ENCODE data around the gene SLC38A10. TPM values are rescaled to one million over a fixed set of nuclear protein-coding genes. Genes with fewer than 3 reads are reported as not detected.

Gene SLC38A10
- total RNA-seq, 4 donors from 2014 or later: 24.5 to 56.5 (median 28.8) TPM

DNA sequence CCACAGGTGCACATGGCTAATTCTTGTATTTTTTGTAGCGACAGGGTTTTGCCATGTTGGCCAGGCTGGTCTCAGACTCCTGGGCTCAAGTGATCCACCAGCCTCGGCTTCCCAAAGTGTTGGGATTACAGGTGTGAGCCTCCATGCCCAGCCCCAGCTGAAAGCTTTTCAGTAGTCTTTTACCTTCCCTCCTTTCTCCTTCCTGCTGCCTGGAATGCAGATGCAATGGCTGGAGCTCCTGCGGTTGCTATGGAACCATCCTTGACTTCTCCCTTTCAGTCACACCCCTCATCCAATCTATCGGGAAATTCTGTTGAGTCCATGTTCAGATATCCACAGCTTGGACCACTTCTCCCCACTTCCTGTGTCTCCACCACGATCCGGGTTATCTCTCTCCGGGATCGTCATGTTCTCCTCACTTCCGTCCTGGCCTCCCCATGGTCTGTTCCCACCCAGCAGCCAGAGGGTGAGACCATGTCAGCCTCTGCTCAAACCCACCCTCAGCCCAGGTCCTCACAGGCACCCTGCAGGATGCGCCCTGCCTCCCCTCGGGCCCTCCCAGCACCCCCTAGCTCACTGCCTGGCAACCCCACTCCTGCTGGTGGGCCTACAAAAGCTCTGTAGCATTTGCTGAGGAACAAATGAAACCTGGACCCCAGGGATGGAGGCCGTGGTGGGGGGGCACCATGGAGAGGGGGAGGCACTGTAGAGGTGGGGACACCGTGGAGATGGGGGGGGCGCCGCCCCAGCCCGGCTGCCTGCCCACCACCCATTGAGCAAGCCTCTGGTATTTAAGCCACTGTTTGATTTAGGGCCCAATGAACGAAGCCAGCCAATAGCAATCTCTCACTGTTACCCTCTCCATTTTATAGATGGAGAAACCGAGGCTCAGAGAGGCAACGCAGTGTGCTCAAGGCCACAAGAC is 12.8 kb upstream of the SLC38A10 start:
- Histone ChIP-seq H3K4me1 (peaks cover 19 to 32% of the 10 kb centered on the region in 2 donors), H3K36me3 (no peaks in the 10 kb centered on the region), H3K27me3 (no peaks in the 10 kb centered on the region), H3K4me3 (peak overlapping the region in 2 of 4 donors; percentile 50 to 54), H3K9me3 (no peaks in the 10 kb centered on the region), H3K27ac (peak overlapping the region; percentile 79 to 88 (median 86))
- DNase-seq (no peak), ATAC-seq (no peak)
- in situ Hi-C loops (cut with MboI; ENCODE audit: low sequenced_read_pairs in 4 of 4): no loop called here
- no peak for TF ChIP-seq POLR2A (IDR thresholded peaks at IDR 0.05)
- TF ChIP-seq, protein P1, sequence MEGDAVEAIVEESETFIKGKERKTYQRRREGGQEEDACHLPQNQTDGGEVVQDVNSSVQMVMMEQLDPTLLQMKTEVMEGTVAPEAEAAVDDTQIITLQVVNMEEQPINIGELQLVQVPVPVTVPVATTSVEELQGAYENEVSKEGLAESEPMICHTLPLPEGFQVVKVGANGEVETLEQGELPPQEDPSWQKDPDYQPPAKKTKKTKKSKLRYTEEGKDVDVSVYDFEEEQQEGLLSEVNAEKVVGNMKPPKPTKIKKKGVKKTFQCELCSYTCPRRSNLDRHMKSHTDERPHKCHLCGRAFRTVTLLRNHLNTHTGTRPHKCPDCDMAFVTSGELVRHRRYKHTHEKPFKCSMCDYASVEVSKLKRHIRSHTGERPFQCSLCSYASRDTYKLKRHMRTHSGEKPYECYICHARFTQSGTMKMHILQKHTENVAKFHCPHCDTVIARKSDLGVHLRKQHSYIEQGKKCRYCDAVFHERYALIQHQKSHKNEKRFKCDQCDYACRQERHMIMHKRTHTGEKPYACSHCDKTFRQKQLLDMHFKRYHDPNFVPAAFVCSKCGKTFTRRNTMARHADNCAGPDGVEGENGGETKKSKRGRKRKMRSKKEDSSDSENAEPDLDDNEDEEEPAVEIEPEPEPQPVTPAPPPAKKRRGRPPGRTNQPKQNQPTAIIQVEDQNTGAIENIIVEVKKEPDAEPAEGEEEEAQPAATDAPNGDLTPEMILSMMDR (IDR thresholded peaks at IDR 0.05 in 4 of 5, conservative IDR thresholded peaks at IDR 0.05 in 1 of 5): no peak
- intact Hi-C loops (cut with DNase I; ENCODE audit: low total_unique reads): loop anchor here (2.0 kb wide), 1 partner anchor 81 kb away; no protein-coding TSS in a partner anchor

DNA sequence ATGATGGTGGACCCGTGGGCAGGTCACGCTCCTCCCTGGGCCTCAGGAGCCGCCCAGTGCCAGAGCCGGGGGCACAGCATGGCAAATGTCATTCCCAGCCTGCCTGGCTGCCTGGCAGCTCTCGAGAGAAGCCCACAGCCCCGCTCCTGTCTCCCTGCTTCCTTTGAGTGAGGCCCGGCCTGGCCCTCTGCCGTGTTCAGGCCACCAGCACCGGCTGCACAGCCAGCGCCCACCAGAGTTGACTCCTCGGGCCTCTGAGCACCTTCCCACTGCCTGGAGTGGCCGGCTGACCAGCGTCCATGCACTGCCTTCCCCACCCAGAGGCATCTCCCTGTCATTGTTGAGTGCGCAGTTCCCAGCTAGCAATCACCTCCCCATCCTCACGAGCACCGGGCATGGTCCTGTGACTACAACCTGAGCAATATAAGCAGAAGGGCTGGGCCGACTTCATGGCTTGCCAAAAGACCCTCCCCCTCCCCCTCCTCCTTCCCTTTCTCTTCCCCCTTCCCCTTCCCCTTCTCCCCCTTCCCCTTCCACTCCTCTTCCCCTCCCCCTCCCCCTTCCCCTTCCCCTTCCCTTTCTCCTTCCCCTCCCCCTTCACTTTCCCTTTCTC is 11.9 kb upstream of the SLC38A10 start:
- in situ Hi-C loops (cut with MboI; ENCODE audit: low sequenced_read_pairs in 4 of 4) (no loop called here), intact Hi-C loops (cut with DNase I; ENCODE audit: low total_unique reads) (no loop called here)
- H3K27me3 ChIP-seq: no peaks in the 10 kb centered on the region
- H3K4me1 ChIP-seq: peaks cover 19 to 32% of the 10 kb centered on the region in 2 donors
- DNase-seq (no peak), ATAC-seq (no peak)
- no peak for TF ChIP-seq POLR2A (IDR thresholded peaks at IDR 0.05)
- TF ChIP-seq, protein P1 (IDR thresholded peaks at IDR 0.05 in 4 of 5, conservative IDR thresholded peaks at IDR 0.05 in 1 of 5): no peak
- H3K27ac ChIP-seq: peak overlapping the region in 2 of 4 donors; percentile 23 to 45
- H3K9me3 ChIP-seq: no peaks in the 10 kb centered on the region
- H3K4me3 ChIP-seq: no peak overlapping the region
- no peaks in the 10 kb centered on the region for H3K36me3 ChIP-seq

DNA sequence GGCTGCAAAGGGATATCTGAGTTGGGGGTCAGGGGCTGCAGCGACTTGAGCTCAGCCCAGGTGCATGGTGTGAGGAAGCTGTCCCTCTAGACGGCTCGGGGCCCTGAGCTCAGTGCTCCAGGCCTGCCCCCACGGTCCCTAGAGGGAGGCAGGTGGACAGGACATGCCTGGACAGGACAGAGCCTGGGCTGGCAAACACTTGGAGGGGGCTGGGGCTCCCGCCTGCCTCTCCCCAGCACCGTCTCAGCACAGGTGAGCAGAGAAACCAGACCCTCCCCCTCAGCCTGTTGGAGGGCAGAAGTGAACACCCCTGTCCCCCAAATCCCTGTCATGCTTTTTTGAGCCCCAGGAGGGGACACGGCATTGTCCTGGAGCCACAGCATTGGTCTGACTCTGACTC is 11.4 kb upstream of the SLC38A10 start:
- Histone ChIP-seq H3K36me3 (no peaks in the 10 kb centered on the region), H3K4me1 (peaks cover 19 to 32% of the 10 kb centered on the region in 2 donors), H3K27ac (peak overlapping the region in 1 of 4 donors; percentile 45), H3K27me3 (no peaks in the 10 kb centered on the region), H3K4me3 (no peak overlapping the region), H3K9me3 (no peaks in the 10 kb centered on the region)
- DNase-seq: no peak
- no peak for ATAC-seq
- in situ Hi-C loops (cut with MboI; ENCODE audit: low sequenced_read_pairs in 4 of 4): no loop called here
- TF ChIP-seq, protein P1 (IDR thresholded peaks at IDR 0.05 in 4 of 5, conservative IDR thresholded peaks at IDR 0.05 in 1 of 5): no peak
- TF ChIP-seq POLR2A (IDR thresholded peaks at IDR 0.05): no peak
- intact Hi-C loops (cut with DNase I; ENCODE audit: low total_unique reads): no loop called here

DNA sequence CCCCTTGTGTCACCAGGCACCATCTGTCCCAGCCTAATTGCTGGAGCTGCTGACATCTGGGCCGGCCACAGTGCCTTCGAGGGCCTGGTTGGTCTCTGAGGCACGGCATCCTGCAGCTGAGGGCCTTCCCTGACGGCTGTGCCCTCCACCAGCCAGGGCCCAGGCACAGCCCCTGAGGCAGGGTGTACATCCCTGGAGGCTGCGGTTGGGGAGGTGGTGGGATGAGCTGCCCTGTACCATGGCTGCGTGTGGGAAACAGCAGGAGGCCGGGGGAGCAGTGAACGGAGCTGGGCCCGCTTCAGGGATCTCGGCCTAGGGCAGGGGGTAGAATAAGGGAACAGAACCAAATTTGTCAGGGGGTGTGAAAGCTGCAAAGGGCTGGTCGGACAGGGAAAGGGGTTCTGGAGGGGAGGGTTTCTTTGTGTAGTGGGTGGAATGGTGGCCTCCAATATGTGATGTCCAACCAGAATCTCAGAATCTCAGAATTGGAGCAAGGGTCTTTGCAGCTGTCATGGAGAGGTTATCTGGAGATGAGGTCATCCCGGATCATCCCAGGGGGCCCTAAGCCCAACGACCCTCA is 10.0 kb upstream of the SLC38A10 start:
- Histone ChIP-seq H3K27me3 (no peaks in the 10 kb centered on the region), H3K4me3 (no peak overlapping the region), H3K27ac (no peak overlapping the region), H3K36me3 (no peaks in the 10 kb centered on the region), H3K9me3 (no peaks in the 10 kb centered on the region), H3K4me1 (peaks cover 17 to 27% of the 10 kb centered on the region in 2 donors)
- TF ChIP-seq, protein P1 (IDR thresholded peaks at IDR 0.05 in 4 of 5, conservative IDR thresholded peaks at IDR 0.05 in 1 of 5): no peak
- no peak for TF ChIP-seq POLR2A (IDR thresholded peaks at IDR 0.05)
- DNase-seq (no peak), ATAC-seq (no peak)
- intact Hi-C loops (cut with DNase I; ENCODE audit: low total_unique reads): no loop called here
- in situ Hi-C loops (cut with MboI; ENCODE audit: low sequenced_read_pairs in 4 of 4): no loop called here
